ENCODE measurements around the gene PYM1. TPM values are rescaled to one million over a fixed set of nuclear protein-coding genes. Genes with fewer than 3 reads are reported as not detected.
"Not testable (repeated sequence)": the region's sequence is repeated elsewhere in the genome, so short reads cannot be mapped to it uniquely, and the experiment has no call there.

PYM1 gene
- total RNA-seq, 1 donor from 2014 or later, result 14.8 TPM

DNA sequence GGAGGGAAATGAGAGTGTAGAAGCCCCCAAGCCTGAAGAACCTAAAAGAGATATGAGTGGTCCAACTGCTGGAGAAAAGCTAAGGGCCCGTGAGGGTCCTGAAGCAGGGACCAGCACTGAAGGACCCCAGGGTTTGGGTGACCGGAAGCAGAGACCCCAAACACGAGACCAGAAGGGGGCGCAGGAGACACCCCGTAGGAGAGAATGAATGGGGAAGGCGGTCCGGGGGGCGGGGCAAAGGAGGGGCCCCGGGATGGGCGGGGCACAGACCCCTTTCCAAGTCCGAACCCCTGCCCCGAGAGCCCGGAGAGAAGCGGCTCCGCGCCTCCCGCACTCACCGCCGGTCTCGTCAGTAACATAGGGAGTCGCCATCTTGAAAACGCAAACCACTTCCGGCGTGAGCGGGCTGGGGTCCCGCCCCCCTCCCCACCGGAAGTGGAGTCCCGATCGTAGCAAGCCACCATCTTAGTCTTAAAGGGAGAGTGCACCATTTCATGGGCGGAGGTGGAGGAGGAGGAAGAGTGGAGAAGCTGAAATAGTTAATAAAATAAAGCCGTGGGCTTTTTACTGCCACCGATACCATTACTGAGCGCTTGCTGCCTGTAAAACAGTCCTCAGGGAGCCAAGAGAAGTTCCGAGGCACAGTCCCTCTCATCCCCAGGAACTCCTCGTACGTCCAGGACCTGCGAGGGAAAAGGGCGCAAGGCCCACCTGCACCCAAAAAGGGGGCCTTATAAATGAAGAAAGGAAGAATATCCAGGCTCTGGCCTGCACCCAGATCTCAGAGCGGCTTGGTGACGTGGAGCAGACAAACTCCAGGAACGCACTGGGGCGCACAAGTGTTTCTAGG lies 731 bp downstream of the PYM1 start:
- Histone ChIP-seq H3K27me3 (ENCODE audit: low read depth) (no peaks in the 10 kb centered on the region), H3K27ac (replicated peaks) (peak overlapping the region; percentile 91)

DNA sequence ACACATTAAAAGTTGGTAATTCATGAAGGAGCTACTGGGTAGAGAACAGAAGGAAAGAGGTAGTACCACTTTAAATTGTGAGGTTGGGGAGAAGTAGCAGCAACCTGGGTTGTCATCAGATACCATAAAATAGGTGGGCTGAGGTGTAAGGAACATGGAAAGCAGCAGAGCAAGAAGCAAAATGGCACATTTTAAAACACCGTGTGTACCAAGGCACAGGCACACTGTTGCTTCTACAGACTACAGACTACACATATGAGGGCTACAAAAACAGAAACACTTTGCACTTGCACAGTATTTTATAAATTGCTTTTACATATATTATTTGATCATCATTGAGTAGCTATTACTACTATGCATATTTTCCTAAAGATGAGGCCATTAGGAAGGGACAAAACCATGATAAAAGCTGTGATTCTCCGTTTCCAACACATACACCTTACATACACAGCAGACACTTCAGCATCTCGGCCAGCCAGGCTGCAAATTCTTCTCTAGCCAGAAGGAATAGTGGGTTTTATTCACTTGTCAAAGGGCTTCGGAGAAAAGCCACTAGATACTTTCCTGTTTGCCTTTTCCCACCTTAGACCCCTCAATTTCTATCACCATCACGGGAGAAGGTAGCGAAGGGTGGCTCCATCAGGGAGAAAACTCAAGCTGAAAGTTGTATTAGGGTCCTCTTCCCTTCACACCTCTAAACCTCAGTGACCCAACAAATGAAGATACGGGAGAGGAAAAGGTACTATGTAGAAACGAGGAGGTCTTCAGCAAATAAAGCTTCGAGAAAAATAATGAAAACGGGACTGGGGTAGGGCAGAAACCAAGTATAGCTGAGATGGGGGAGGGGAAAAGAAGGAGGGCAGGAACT lies 1.6 kb downstream of the PYM1 start:
- H3K4me1 ChIP-seq, result peaks cover 55% of the 10 kb centered on the region
- no peak for TF ChIP-seq CTCF (IDR thresholded peaks at IDR 0.05; ENCODE audit: borderline replicate concordance)

More for the DNA sequence above, 731 bp downstream of the PYM1 start:
- intact Hi-C loops (cut with micrococcal nuclease), result no loop called here
- DNase-seq, result peak; percentile 87
- peak; percentile 79 for TF ChIP-seq CTCF (IDR thresholded peaks at IDR 0.05; ENCODE audit: borderline replicate concordance)
- H3K4me1 ChIP-seq, result peaks cover 60% of the 10 kb centered on the region
- no peaks in the 10 kb centered on the region for H3K9me3 ChIP-seq (replicated peaks)
- peak overlapping the region; percentile 83 for H3K4me3 ChIP-seq
- peaks cover 12% of the 10 kb centered on the region for H3K36me3 ChIP-seq

GRCh38 chr12:55925371-55925770 lies 2.3 kb downstream of the PYM1 start:
- H3K36me3 ChIP-seq, result peaks cover 16% of the 10 kb centered on the region
- H3K27ac ChIP-seq (replicated peaks), result no peak overlapping the region
- H3K4me3 ChIP-seq, result no peak overlapping the region
- intact Hi-C loops (cut with micrococcal nuclease), result no loop called here
- no peaks in the 10 kb centered on the region for H3K27me3 ChIP-seq (ENCODE audit: low read depth)
- no peak for TF ChIP-seq CTCF (IDR thresholded peaks at IDR 0.05; ENCODE audit: borderline replicate concordance)
- no peak for DNase-seq
- peaks cover 55% of the 10 kb centered on the region for H3K4me1 ChIP-seq
- no peaks in the 10 kb centered on the region for H3K9me3 ChIP-seq (replicated peaks)

More for the DNA sequence above, 1.6 kb downstream of the PYM1 start:
- Histone ChIP-seq H3K27me3 (ENCODE audit: low read depth) (no peaks in the 10 kb centered on the region), H3K4me3 (peak overlapping the region; percentile 83), H3K27ac (replicated peaks) (peak overlapping the region; percentile 91), H3K36me3 (peaks cover 16% of the 10 kb centered on the region), H3K9me3 (replicated peaks) (no peaks in the 10 kb centered on the region)
- no peak for DNase-seq
- intact Hi-C loops (cut with micrococcal nuclease), result no loop called here

GRCh38 chr12:55923648-55924047 lies 4.0 kb downstream of the PYM1 start:
- H3K27me3 ChIP-seq (ENCODE audit: low read depth); H3K4me3 ChIP-seq; H3K9me3 ChIP-seq (replicated peaks); intact Hi-C loops (cut with micrococcal nuclease); H3K27ac ChIP-seq (replicated peaks); DNase-seq: not testable (repeated sequence)
- H3K4me1 ChIP-seq, result peaks cover 48% of the 10 kb centered on the region
- peaks cover 16% of the 10 kb centered on the region for H3K36me3 ChIP-seq

- Histone ChIP-seq H3K27ac (replicated peaks) (no peak overlapping the region), H3K27me3 (ENCODE audit: low read depth) (no peaks in the 10 kb centered on the region), H3K9me3 (replicated peaks) (no peaks in the 10 kb centered on the region), H3K4me3 (no peak overlapping the region), H3K4me1 (peaks cover 33% of the 10 kb centered on the region), H3K36me3 (peaks cover 18% of the 10 kb centered on the region)
- TF ChIP-seq CTCF (IDR thresholded peaks at IDR 0.05; ENCODE audit: borderline replicate concordance), result no peak
- DNase-seq, result no peak
- intact Hi-C loops (cut with micrococcal nuclease), result no loop called here
These were observed 5.6 kb downstream of the PYM1 start for GRCh38 chr12:55922126-55922525.

GRCh38 chr12:55919032-55919431 lies 8.7 kb downstream of the PYM1 start:
- DNase-seq; H3K27ac ChIP-seq (replicated peaks); H3K4me3 ChIP-seq; intact Hi-C loops (cut with micrococcal nuclease); H3K9me3 ChIP-seq (replicated peaks); H3K27me3 ChIP-seq (ENCODE audit: low read depth): not testable (repeated sequence)
- Histone ChIP-seq H3K36me3 (peaks cover 23% of the 10 kb centered on the region), H3K4me1 (peaks cover 25% of the 10 kb centered on the region)
